Esophagus mucosa (tissue), 1 donor: ENCODE data around the gene GPN3. TPM values are rescaled to one million over a fixed set of nuclear protein-coding genes. Genes with fewer than 3 reads are reported as not detected.
"Not testable (repeated sequence)": the region's sequence is repeated elsewhere in the genome, so short reads cannot be mapped to it uniquely, and the experiment has no call there.

Source experiments
- ATAC-seq: fragments of 200-7000 bp; cut with Tn5 transposase; one replicate; pipeline ENCODE4 v1.9.1; 2020
- total RNA-seq: library from RNA; stranded (reverse); gene quantifications from one replicate; pipeline ENCODE4 v1.2.4, GENCODE V29; 2023
- donor health status: DM: yes; HTN: yes; CAD: no.

Gene GPN3
- total RNA-seq, 1 donor from 2014 or later: 12.0 TPM

DNA sequence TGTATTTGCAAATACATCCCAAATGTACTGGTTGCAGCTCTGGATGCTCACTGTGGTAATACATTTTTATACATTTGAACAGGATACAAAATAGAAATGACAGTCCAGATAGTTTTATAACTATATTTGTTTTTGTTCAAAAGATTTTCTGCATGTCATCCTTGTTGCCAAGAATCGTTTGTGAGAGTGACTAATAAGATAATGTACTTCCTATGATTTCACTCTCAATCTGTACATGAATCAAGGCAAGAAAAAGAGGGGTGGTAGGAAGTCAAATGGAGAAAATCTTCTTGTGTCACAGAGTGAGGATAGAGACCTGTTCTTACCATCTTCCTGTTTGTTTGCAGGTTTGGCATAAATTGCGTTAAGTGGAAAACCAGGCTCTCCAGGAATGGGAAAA lies 31.8 kb downstream of the GPN3 start:
- no peak for ATAC-seq

DNA sequence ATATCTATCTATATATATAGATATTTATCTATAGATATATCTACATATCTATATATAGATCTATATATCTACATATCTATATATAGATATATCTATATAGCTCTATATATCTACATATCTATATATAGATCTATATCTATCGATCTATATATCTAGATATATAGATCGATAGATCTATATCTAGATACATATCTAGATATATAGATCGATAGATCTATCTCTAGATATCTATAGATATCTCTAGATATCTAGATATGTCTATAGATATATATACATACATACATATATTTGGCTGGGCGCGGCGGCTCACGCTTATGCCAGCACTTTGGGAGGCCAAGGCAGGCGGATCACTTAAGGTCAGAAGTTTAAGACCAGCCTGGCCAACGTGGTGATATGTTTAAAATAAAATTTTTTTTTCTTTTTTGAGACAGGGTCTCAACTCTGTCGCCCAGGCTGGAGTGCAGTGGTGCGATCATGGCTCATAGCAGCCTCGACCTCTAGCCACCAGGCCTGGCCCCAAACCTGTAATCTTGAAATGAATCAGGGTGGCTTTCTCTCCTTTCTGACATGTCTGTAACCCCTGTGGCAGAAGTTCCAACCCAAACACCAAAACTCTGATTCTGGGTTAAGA lies 36.0 kb downstream of the GPN3 start:
- no peak for ATAC-seq

DNA sequence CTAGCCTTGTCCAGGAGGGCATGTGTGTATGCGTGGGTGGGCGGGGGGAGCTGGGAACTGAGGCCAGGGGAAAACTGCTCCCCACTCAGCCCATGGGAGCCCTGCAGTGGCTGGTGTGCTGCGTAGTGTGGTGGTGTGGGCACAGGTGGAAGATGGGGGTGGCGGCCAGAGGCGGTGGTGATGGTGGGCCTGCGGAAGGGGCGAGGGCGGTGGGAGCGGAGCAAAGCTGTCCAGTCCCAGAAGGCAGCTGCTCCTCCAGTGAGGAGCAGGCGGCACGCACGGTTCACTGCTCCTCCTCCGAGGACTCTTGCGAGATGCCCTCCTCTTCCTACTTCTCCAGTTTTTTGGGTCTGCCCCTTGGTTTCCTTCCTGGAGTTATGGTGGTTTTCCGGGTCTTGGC lies 38.4 kb downstream of the GPN3 start:
- not testable (repeated sequence) for ATAC-seq

DNA sequence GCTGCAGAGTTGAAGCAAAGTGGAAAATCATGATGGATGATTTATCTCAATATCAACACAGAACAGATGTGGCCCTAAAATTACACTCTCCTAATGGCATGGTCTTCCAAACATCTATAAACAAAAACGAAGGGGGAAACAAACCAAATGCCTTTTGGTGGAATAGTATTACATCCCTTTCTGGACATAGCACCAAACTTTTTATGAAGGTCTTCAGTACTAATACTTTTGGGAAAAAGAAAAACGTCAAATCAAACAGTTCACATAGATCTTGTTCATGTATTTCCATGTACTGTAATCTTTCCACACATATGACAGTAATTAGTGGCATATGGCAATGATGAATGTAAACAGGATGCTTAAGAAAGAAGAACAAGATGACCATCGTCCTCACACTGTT lies 41.7 kb downstream of the GPN3 start:
- ATAC-seq: no peak

DNA sequence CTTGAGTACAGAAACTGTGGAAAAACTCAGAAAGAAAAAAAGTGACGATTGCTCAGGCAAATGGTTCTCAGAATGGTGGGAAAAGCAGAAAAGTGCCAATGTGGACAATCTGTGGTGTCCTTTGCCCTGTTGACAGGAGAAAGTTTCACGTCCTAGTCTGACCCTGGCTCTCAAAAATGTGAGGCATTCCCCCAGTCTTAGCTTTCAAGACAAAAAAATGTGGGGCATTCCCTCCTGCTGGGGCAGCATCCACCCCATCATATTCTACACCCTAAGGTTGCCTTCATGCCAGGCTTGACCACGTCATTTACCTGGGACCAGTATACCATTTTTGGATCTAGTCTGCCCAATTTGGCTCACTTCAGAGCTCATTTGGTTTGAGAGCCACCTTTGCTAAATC lies 43.8 kb downstream of the GPN3 start:
- ATAC-seq: no peak

DNA sequence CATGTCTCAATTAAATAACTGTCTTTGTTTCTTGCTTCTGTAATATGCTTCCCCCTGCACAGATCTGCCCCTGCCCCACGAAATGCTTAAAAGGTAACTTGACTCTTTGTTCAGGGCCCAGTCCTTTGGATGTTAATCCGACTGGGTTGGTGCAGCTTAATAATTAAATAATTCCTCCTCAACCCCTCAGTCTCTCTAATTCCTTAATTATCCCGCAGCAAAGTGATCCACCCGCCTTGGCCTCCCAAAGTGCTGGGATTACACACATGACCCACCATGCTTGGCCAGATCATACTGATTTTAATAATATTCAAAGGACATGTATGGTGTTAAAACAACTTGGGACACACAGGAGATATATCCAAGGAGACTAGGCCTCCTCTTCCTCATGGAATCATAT lies 46.4 kb downstream of the GPN3 start:
- ATAC-seq: no peak

DNA sequence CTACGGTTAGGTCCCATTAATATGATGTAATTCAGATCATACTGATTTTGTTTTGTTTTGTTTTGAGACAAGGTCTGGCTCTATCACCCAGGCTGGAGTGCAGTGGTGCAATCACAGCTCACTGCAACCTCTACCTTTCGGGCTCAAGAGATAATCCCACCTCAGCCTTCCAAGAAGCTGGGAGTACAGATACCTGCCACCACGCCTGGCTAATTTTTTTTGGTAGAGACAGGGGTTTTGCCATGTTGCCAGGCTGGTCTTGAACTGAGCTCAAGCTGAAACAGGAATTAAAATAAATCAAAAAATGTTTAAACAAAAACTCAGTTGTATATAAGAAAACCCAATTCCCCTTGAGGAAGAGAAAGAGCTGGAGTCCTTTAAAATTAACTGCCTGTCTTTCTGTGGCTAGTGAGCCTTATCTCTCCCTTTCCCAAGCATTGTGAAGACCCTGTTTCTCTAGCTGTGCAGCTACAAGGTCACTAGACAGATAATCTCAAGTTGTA lies 46.8 kb downstream of the GPN3 start:
- ATAC-seq: no peak

DNA sequence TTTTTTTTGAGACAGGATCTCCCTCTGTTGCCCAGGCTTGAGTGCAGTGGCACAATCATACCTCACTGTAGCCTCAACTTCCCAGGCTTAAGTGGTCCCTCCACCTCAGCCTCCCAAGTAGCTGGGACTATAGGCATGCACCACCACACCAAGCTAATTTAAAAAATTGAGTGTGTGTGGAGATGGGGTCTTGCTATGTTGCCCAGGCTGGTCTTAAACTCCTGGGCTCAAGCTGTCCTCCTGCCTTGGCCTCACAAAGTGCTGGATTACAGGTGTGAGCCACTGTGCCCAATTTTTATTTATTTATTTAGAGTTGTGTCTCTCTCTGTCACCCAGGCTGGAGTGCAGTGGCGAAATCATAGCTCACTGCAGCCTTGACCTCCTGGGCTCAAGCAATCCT lies 47.4 kb downstream of the GPN3 start:
- ATAC-seq: not testable (repeated sequence)

DNA sequence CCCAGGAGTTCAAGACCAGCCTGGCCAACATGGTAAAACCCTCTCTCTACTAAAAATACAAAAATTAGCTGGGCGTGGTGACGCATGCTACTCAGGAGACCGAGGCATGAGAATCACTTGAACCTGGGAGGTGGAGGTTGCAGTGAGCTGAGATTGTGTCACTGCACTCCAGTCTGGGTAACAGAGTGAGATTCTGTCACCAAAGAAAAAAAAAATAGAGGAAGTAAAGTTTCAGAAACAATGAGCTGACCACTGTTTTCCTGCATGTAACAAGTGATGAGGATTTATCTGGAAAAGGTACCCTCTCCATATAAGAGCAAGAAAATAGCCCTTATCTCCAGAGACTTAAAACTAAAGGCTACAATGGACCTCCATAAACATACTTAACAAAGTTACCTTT lies 50.9 kb downstream of the GPN3 start:
- not testable (repeated sequence) for ATAC-seq

DNA sequence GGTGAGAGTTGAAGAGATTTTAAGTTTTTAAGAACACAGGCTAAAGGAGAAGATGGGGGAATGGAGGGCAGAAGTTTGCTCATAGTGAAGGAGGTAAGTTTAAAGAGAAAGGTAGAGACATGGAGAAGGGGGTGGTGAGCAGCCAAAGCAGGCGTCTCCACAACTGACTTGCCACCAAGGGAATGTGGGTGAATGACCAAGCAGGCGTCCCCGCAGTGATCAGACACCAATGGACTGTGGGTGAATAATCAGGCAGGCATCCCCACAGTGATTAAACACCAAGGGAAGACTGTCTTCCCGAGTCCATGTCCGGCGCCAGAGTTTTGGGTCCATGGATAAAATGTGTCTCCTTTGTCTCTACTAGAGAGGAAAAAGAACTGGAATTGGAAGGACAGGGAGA lies 58.0 kb downstream of the GPN3 start:
- not testable (repeated sequence) for ATAC-seq

DNA sequence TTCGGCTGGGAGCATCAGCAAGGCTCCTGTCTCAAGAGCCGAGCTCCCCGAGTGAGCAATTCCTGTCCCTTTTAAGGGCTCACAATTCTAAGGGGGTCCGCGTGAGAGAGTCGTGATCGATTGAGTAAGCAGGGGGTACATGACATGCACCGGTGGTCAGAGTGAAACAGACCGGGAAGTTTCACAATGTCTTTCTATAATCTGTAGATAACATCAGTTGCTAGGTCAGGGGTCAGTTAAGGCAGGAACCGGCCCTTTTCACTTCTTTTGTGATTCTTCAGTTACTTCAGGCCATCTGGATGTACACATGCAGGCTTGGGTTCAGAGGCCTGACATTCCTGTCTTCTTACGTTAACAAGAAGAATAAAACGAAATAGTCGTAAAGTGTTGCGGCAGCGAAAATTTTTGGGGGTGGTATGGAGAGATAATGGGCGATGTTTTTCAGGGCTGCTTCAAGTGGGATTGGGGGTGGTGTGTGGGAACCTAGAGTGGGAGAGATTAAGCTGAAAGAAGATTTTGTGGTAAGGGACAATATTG lies 62.9 kb downstream of the GPN3 start:
- ATAC-seq: not testable (repeated sequence)

DNA sequence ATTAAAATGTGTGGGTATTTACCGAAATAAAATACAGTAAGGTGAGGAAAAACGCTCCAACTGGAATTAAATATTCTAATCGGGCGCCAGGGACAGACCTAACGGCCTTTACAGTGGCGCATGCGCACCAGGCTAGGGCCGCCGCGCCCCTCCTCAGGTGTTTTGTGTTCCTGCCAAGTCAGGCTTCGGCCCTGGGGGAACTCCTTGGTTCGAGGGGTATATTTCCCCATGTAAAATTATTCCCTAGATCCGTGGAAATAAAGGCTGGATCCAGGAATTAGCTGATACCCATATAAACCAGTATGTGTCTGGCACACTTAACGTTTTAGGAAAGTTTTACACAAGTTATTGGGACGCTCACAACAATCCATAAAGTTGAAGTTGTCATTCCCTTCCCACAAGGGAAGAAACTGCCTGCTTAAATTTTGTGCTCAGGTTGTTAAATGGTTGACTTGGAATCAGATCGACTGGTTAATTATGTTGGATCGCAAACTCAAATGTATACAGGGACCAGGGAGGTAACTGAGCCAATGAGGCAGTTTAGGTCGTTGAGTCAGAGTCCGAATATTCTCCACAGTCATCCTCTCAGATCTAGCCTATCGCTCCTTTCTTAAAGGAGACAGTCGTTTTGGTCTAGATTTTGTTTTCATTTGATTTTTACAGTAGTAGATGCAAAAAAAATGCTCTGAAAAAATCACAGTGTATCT lies 63.9 kb downstream of the GPN3 start:
- peak; percentile 82 for ATAC-seq

DNA sequence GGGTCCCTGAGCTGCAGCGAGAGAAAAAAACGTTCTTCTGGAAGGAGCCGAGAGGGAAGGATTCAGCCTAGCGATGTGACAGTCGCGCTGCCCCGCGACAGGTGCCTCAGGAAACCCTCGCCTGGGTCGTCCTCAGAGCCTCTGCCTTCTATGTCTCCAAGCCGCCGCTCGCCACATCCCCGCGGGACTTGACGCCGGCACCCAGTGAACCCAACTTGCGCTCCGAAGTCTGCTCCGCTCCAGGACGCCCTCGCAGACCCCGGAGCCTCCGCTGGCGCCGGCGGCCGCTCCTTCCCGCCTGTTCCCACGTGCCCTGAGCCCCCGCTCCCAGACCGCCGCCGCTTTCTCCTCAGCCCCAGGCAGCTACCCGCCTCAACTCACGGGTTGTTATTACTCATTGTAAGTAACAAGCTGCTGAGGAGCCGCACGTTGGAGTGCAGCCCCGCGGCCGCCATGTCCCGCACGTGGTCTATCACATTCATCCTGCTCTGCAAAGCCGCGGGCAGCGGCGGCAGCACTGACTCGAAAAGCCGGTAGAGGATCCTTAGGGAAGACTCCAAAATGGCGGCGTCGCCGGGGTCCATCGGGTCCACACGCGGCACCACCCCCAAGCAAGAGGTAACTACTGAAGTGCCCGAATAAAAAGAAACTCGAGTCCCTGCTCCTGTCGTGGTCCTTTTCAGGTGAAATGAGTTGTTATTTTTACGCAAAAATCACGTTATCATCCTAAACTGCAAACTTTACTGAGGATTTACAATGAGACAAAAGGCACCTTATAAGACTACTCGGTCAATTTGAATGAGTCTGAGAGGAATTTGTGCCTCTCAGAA lies 64.7 kb downstream of the GPN3 start, which contains the start of gene ANAPC7:
TSS of gene ANAPC7 (minus strand) at position 563 of the 830 bp plus-strand sequence. CDS start at position 482, 81 bp downstream.
- ATAC-seq: peak; percentile 98

Other genes starting within 250 kb of the GPN3 start
- 194 TPM for gene ATP2A2, start 187.0 kb downstream of the GPN3 start, total RNA-seq
- 57.9 TPM for gene ANAPC7, start 64.5 kb downstream of the GPN3 start, total RNA-seq
- gene ARPC3, start 17.9 kb downstream of the GPN3 start, total RNA-seq: 289 TPM
- 2.2 TPM for gene FAM216A, start 588 bp upstream of the GPN3 start, total RNA-seq
- gene VPS29, start 33.9 kb upstream of the GPN3 start, total RNA-seq: 99.6 TPM
- gene RAD9B, start 34.1 kb upstream of the GPN3 start, total RNA-seq: 0.44 TPM
- 14.4 TPM for gene PPTC7, start 115.1 kb upstream of the GPN3 start, total RNA-seq
- gene TCTN1, start 145.9 kb upstream of the GPN3 start, total RNA-seq: 13.0 TPM
- 1.3 TPM for gene HVCN1, start 220.9 kb upstream of the GPN3 start, total RNA-seq